ENCODE measurements around the gene PLEKHA7. TPM values are rescaled to one million over a fixed set of nuclear protein-coding genes. Genes with fewer than 3 reads are reported as not detected.

The PLEKHA7 gene
- total RNA-seq, 1 experiment from 2014 or later = 7.2 TPM

- DNase-seq (ENCODE audit: low read depth, low spot score) = no peak
- POLR2A ChIA-PET = no interaction called here
- Histone ChIP-seq H3K4me3 (replicated peaks in 1 of 2; ENCODE audit: low read depth in 1 of 2, low read length in 2 of 2) (no peak overlapping the region), H2AFZ (ENCODE audit: low read depth, low read length, poor library complexity, severe bottlenecking) (no peak overlapping the region), H3K27me3 (ENCODE audit: insufficient read depth, low read length) (no peaks in the 10 kb centered on the region), H3K4me2 (ENCODE audit: low read length) (no peak overlapping the region), H3K79me2 (ENCODE audit: insufficient read depth, low read length) (no peaks in the 10 kb centered on the region), H4K20me1 (ENCODE audit: insufficient read depth) (no peaks in the 10 kb centered on the region), H3K27ac (ENCODE audit: low read depth, low read length) (no peak overlapping the region), H3K4me1 (ENCODE audit: control insufficient read depth in 1 of 2, insufficient read depth in 2 of 2, low read length in 2 of 2) (no peaks in the 10 kb centered on the region; a peak in 1 of 4 replicates), H3K36me3 (ENCODE audit: control insufficient read depth in 1 of 2, insufficient read depth in 2 of 2, low read length in 2 of 2) (no peaks in the 10 kb centered on the region), H3K9ac (ENCODE audit: low read length) (no peak overlapping the region), H3K9me2 (ENCODE audit: insufficient read depth) (no peaks in the 10 kb centered on the region), H3K9me3 (ENCODE audit: control insufficient read depth in 1 of 2, insufficient read depth in 1 of 2, low read depth in 1 of 2, low read length in 2 of 2) (no peaks in the 10 kb centered on the region)
- RAD21 ChIA-PET (ENCODE audit: low non-redundant PET in 1 of 2, low total read pairs in 2 of 2, uncharacterized antibody in 2 of 2, unreplicated experiment in 2 of 2) = no interaction called here
- no TSS peak for BruUV-seq (replicated peaks)
- ATAC-seq = no peak
- intact Hi-C loops (cut with micrococcal nuclease) = no loop called here
- CTCF ChIA-PET = no interaction called here
- no peak for TF ChIP-seq EGR1 (IDR thresholded peaks at IDR 0.05; ENCODE audit: low read depth)
- TF ChIP-seq ELF1 (IDR thresholded peaks at IDR 0.05; ENCODE audit: borderline replicate concordance, low read depth) = no peak
- TF ChIP-seq TCF7L2 (IDR thresholded peaks at IDR 0.05; ENCODE audit: borderline replicate concordance, extremely low read depth, insufficient read depth, insufficient read length) = no peak
- TF ChIP-seq SP1 (IDR thresholded peaks at IDR 0.05; ENCODE audit: low read depth) = no peak
- TF ChIP-seq CTCF (IDR thresholded peaks at IDR 0.05 in 2 of 3, conservative IDR thresholded peaks at IDR 0.05 in 1 of 3; ENCODE audit: borderline replicate concordance in 1 of 3, insufficient read depth in 1 of 3, low read depth in 2 of 3, low read length in 2 of 3) = no peak
- TF ChIP-seq CEBPB (IDR thresholded peaks at IDR 0.05; ENCODE audit: low read depth) = no peak
- no peak for TF ChIP-seq EZH2phosphoT487 (IDR thresholded peaks at IDR 0.05; ENCODE audit: borderline replicate concordance)
- TF ChIP-seq CBX3 (IDR thresholded peaks at IDR 0.05; ENCODE audit: low read depth) = no peak
- no peak for TF ChIP-seq EZH2 (IDR thresholded peaks at IDR 0.05)
- no peak for TF ChIP-seq SIN3A (IDR thresholded peaks at IDR 0.05; ENCODE audit: low read depth)
- no peak for TF ChIP-seq SRF (IDR thresholded peaks at IDR 0.05; ENCODE audit: low read depth)
- TF ChIP-seq REST (IDR thresholded peaks at IDR 0.05; ENCODE audit: low read depth) = no peak
- no peak for TF ChIP-seq ATF3 (IDR thresholded peaks at IDR 0.05)
- no peak for TF ChIP-seq ZNF274 (IDR thresholded peaks at IDR 0.05; ENCODE audit: low read depth, low read length)
- no peak for TF ChIP-seq YY1 (IDR thresholded peaks at IDR 0.05; ENCODE audit: extremely low read depth, insufficient replicate concordance, low read depth, low read length)
- no peak for TF ChIP-seq ZBTB33 (IDR thresholded peaks at IDR 0.05; ENCODE audit: extremely low read depth, insufficient replicate concordance, low read length)
- TF ChIP-seq ZFX (IDR thresholded peaks at IDR 0.05) = no peak
- no peak for TF ChIP-seq POLR2AphosphoS5 (IDR thresholded peaks at IDR 0.05; ENCODE audit: low read depth, low read length)
- TF ChIP-seq MAX (IDR thresholded peaks at IDR 0.05) = no peak
- TF ChIP-seq RAD21 (IDR thresholded peaks at IDR 0.05; ENCODE audit: low read depth) = no peak
Observed at GRCh38 chr11:16812274-16812673, 201.9 kb downstream of the PLEKHA7 start.
